ENCODE measurements around the gene AP3B1. TPM values are rescaled to one million over a fixed set of nuclear protein-coding genes. Genes with fewer than 3 reads are reported as not detected.

The AP3B1 gene
- polyA plus RNA-seq, 3 donors: 20.3 to 39.8 (median 24.9) TPM

DNA sequence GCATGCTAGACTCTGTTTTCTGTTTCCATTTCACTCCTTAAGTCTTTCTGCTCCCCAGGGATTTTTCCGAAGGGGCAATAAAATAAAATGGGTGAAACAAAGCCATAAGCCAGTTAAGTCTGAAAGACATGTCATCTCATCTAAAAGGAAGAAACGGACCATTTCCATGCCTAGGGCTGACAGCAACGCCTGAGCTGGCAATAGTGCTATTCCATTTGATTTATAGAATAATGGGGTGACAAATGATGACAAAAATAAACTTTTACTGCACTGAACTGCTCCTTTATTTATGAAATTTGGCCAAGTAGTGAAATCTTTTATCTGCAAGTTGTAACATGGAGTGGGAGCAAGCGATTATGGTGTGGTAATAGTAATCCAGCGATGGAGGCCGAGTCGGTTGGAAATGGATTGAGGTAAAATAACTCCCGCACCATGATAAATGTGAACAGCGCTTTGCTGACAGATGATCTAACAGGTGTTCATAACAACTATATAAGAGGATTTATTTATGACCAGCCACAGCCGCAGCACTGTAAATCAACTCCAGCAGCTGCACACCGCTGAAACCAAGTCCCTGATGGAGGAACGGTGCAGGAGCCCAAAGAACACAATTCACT, 298.6 kb downstream of the AP3B1 start:
- no peaks in the 10 kb centered on the region for H3K4me1 ChIP-seq (ENCODE audit: control insufficient read depth in 1 of 2, insufficient read depth in 2 of 2, low read length in 2 of 2)
- intact Hi-C loops (cut with micrococcal nuclease): no loop called here
- H3K9me3 ChIP-seq (replicated peaks in 1 of 2; ENCODE audit: control insufficient read depth in 1 of 2, insufficient read depth in 1 of 2, low read length in 2 of 2): no peaks in the 10 kb centered on the region
- H3K9ac ChIP-seq (ENCODE audit: insufficient read depth, low read length, poor library complexity, severe bottlenecking): no peak overlapping the region
- no peak for DNase-seq
- H2AFZ ChIP-seq (ENCODE audit: insufficient read depth, low read depth, low read length, poor library complexity, severe bottlenecking): no peak overlapping the region
- no peak overlapping the region for H3K4me3 ChIP-seq (replicated peaks in 1 of 3; ENCODE audit: low read depth in 2 of 3, low read length in 3 of 3)
- peaks cover 19 to 75% of the 10 kb centered on the region in 2 donors for H3K36me3 ChIP-seq (replicated peaks in 1 of 2; ENCODE audit: control insufficient read depth in 1 of 2, insufficient read depth in 2 of 2, low read length in 2 of 2)
- 100% methylated on average over 2 of the region's 12 CpGs for WGBS (ENCODE audit: insufficient coverage)
- H3K79me2 ChIP-seq (ENCODE audit: insufficient read depth, low read length): no peaks in the 10 kb centered on the region
- H3K27me3 ChIP-seq (ENCODE audit: control insufficient read depth in 2 of 2, insufficient read depth in 2 of 2, low read length in 2 of 2): no peaks in the 10 kb centered on the region
- no peak overlapping the region for H3K27ac ChIP-seq (ENCODE audit: low read depth in 1 of 2, low read length in 2 of 2)
- H3K4me3 Mint-ChIP-seq: no peak overlapping the region
- no peak for TF ChIP-seq CTCF (IDR thresholded peaks at IDR 0.05)
- peaks cover 0 to 2% (median 0%) of the 10 kb centered on the region in 7 donors for H3K9me3 Mint-ChIP-seq
- H4K20me1 ChIP-seq (ENCODE audit: insufficient read depth, low read length): no peaks in the 10 kb centered on the region
- H3K4me1 Mint-ChIP-seq: no peaks in the 10 kb centered on the region
- H3K27ac Mint-ChIP-seq: no peak overlapping the region
- no peak overlapping the region for H3K4me2 ChIP-seq (replicated peaks; ENCODE audit: extremely low read depth, low read length, poor library complexity, severe bottlenecking)
- H3K36me3 Mint-ChIP-seq: peaks cover 49 to 65% of the 10 kb centered on the region in 2 donors
- H3K27me3 Mint-ChIP-seq (ENCODE audit: low read depth in 3 of 3): peaks cover 0 to 2% (median 0%) of the 10 kb centered on the region in 3 donors

DNA sequence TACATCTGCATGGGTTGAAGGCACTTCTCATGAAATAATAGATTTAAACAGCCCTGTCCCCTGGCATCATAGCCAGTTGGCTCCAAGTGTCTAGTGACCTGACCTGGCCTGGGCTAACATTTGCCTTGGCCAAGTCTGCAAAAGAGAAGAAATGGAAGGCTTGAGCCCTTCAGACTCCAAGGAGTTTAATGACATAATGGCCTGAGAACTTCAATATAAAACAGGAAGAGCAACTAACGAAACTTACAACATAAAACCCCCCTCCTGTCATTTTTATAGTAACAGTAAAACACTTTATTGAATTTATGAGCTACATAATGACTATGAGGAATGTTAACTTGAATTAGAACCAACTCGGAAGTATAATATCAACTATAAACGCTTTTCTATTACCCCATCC, 299.6 kb downstream of the AP3B1 start:
- peaks cover 16 to 78% of the 10 kb centered on the region in 2 donors for H3K36me3 ChIP-seq (replicated peaks in 1 of 2; ENCODE audit: control insufficient read depth in 1 of 2, insufficient read depth in 2 of 2, low read length in 2 of 2)
- no peak overlapping the region for H3K4me2 ChIP-seq (replicated peaks; ENCODE audit: extremely low read depth, low read length, poor library complexity, severe bottlenecking)
- H4K20me1 ChIP-seq (ENCODE audit: insufficient read depth, low read length): no peaks in the 10 kb centered on the region
- intact Hi-C loops (cut with micrococcal nuclease): no loop called here
- H3K9me3 Mint-ChIP-seq: peaks cover 0 to 2% (median 0%) of the 10 kb centered on the region in 7 donors
- no peaks in the 10 kb centered on the region for H3K4me1 ChIP-seq (ENCODE audit: control insufficient read depth in 1 of 2, insufficient read depth in 2 of 2, low read length in 2 of 2)
- no peak overlapping the region for H3K4me3 ChIP-seq (replicated peaks in 1 of 3; ENCODE audit: low read depth in 2 of 3, low read length in 3 of 3)
- no peak for DNase-seq
- no peaks in the 10 kb centered on the region for H3K4me1 Mint-ChIP-seq
- H3K27me3 ChIP-seq (ENCODE audit: control insufficient read depth in 2 of 2, insufficient read depth in 2 of 2, low read length in 2 of 2): no peaks in the 10 kb centered on the region
- no peaks in the 10 kb centered on the region for H3K79me2 ChIP-seq (ENCODE audit: insufficient read depth, low read length)
- no peak overlapping the region for H2AFZ ChIP-seq (ENCODE audit: insufficient read depth, low read depth, low read length, poor library complexity, severe bottlenecking)
- no peak overlapping the region for H3K27ac ChIP-seq (ENCODE audit: low read depth in 1 of 2, low read length in 2 of 2)
- H3K9me3 ChIP-seq (replicated peaks in 1 of 2; ENCODE audit: control insufficient read depth in 1 of 2, insufficient read depth in 1 of 2, low read length in 2 of 2): no peaks in the 10 kb centered on the region
- TF ChIP-seq CTCF (IDR thresholded peaks at IDR 0.05): no peak
- WGBS (ENCODE audit: insufficient coverage): no CpG with 5 or more reads among the region's 3 CpGs
- H3K27ac Mint-ChIP-seq: no peak overlapping the region
- H3K9ac ChIP-seq (ENCODE audit: insufficient read depth, low read length, poor library complexity, severe bottlenecking): no peak overlapping the region
- no peak overlapping the region for H3K4me3 Mint-ChIP-seq
- peaks cover 0 to 2% (median 1%) of the 10 kb centered on the region in 3 donors for H3K27me3 Mint-ChIP-seq (ENCODE audit: low read depth in 3 of 3)
- peaks cover 51 to 69% of the 10 kb centered on the region in 2 donors for H3K36me3 Mint-ChIP-seq
